Choroid plexus epithelial cell (primary cell): ENCODE data around the gene CLMP.

Experiments used
- DNase-seq: peaks from one replicate; pipeline ENCODE4 v3.0.0-alpha.2; 2010; ENCODE audit warnings: low read depth
- H3K4me3 ChIP-seq: 2 replicates; pipeline ENCODE4 v1.5.1; 2011; ENCODE audit warnings: low read depth, mild to moderate bottlenecking, control low read depth, low read length, moderate library complexity
- CTCF ChIP-seq: conservative IDR thresholded peaks from 2 replicates; pipeline ENCODE4 v1.5.1; 2011; ENCODE audit warnings: low read depth, mild to moderate bottlenecking, control low read depth, inconsistent platforms, low read length, moderate library complexity

Gene CLMP

DNA sequence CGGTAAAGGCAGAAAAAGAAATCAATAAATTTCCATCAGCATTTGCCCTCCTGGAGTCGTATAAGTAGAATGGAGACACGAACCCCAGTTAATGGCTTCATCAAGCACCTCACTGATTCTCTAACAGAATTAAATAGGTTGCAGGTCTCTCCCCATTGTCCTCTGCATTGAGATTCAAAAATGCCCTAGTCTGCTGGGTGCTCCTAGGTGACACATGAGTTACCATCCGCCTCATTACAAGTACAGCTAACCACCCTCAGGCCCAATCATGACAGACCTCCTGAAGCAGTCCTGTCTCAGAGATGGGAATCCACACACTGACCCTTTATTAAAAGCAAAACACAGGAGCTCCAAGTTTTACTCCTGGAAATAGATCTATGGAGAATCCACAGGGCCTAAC lies 164.5 kb downstream of the CLMP start:
- no peak overlapping the region for H3K4me3 ChIP-seq
- DNase-seq: no peak
- no peak for TF ChIP-seq CTCF

DNA sequence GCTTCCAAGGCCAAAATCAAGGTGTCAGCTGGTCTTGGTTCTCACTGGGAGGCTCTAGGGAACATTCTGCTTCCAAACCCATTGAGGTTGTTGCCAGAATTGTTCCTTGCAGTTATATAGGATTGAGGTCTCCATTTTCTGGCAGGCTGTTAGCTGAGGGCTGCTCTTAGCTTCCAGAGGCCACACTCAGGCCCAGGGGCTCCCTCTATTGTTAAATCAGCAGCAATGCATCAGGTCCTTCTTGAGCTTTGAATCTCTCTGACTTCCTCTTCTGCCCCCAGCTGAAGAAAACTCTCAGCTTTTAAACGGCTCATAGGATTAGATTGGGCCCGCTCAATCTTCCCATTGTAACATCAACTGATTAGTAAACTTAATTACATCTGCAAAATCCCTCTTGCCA lies 174.1 kb downstream of the CLMP start:
- TF ChIP-seq CTCF: peak; percentile 90
- no peak overlapping the region for H3K4me3 ChIP-seq
- DNase-seq: peak; percentile 81
